HG03280 (cell line): Measurements from ENCODE around the gene SFTPB.
"Not testable (repeated sequence)": the region's sequence is repeated elsewhere in the genome, so short reads cannot be mapped to it uniquely, and the experiment has no call there.

Experiments
- ATAC-seq: cut with Tn5 transposase; IDR thresholded peaks from one replicate; pipeline ENCODE4 v1.9.1; 2021; ENCODE audit warnings: mild to moderate bottlenecking, moderate library complexity; ENCODE audit not compliant: unreplicated experiment

SFTPB gene

DNA sequence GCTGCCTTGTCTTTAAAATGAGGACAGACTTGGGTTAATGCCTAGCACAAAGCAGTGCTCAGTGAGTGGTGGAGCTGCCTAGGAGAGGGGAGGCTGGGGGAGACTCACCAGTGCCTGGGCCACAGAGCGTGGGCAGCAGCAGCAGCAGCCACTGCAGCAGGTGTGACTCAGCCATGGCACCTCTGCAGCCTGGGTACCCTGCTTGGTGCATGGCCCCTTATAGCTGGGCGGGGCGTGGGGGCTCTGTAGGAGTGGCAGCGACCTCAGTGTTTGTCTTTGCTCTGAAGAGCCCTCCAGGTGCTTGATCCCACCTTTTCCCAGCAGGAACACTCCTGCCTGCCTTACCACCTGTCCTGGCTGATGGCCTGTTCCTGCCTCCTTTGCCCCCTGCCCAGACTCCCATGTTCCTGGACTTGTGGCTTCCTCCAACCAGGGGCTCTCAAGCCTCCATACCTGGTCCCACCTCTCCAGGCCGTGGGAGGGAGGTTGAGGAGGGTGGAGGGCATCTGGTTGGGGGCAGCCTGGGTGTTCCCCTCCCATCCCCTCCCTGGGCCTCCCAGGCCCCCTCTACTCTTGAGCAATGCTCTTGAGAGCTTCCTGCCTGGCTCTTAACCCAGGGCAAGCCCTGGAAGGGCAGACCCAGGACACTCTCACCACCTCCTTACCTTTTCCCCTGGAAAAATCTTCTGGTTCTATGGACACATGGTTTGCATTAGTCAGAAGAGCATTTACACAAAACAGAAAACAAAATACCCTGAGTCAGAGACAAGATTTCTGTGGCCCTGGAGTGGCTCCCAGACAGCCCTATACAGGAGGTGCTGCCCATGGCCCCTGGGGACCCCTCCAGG lies at the start of gene SFTPB:
SFTPB (minus strand) TSS at position 191 of the 848 bp plus-strand sequence; CDS start at position 175, 16 bp downstream.
- ATAC-seq: no peak

DNA sequence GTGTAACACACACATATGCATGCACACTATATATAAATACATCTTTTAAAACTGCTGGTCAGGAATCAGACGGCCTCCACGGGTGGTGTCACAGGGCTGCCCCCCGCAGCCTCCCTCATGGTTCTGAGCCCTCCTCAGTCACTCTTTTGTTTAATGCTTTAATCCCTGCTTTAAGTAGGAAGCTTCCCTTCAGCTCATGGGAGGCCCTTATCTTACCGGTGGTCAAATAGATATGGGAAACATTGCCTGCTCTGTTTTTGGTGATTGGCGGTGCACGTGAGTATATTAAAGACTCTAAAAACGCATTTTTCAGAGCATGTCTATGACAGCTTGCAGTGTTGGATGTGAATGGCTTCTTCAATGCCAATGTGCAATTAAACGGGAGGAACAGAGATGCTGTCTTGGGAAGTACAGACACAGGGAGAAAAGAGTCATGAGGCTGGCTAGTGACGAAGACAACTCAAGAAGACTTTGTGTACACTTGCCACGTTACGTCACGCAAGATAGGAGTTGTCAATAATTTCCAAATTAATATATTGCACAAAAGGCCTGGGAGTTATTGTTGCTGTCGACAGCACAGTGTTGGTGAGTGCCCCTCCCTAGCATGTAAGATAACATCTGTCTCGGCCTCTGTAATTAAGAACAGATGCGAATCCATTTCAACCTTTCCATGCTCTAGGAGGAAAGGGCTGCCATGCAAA lies 49.5 kb upstream of the SFTPB start:
- no peak for ATAC-seq

DNA sequence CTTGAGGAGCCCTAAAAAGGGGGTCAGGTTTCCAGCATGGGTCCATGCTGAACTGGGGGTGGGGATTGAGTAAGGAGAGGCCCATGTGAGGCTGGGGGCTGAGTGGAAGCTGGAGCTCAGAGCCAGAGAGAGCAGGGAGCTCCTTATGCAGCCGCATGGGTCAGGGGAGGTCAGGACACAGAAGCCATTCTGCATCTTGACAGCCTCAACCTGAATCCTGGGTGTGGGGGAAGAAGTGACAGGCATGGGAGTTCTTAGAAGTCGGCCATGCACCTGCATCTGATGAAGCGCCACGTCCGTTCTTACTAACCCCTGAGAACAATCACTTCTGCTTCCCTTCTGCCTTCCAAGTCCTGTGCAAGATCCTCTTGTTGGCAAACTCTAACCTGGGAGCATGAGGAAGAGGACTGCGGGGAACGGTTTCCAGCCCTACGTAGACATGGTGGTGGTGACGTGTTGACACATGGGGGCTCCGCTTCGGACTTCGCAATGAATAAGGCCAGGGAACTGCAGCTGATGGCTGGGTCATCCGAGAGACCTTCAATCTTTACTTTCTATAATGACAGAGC lies 48.4 kb upstream of the SFTPB start:
- no peak for ATAC-seq

DNA sequence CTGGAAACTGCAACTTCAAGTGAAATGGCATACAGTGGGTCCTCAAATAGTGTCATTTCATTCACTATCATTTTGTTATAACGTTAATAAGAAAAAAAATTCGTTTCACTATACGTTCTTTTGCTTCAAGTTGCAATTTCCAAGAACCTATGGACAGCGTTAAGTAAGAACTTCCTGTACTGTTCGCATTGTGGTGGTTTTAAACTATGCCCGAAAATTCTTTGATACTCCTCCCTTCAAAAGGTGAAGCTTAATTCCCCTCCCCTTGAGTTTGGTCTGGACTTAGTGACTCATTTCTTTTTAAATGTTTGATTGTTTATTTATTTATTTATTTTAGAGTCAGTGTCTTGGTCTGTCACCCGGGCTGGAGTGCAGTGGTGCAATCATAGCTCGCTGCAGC lies 46.8 kb upstream of the SFTPB start:
- no peak for ATAC-seq

DNA sequence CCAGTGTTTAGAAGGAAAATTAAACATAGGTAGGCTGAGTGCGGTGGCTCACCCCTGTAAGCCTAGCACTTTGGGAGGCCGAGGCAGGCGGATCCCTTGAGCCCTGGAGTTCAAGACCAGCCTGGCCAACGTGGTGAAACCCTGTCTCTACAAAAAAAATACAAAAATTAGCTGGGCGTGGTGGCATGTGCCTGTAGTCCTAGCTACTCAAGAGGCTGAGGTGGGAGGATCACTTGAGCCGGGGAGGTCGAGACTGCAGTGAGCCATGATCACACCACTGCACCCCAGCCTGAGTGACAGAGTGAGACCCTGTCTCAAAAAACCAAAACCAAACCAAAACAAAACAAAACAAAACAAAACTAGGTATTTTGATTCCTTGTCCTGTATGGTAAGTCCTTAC lies 46.4 kb upstream of the SFTPB start:
- ATAC-seq: not testable (repeated sequence)

DNA sequence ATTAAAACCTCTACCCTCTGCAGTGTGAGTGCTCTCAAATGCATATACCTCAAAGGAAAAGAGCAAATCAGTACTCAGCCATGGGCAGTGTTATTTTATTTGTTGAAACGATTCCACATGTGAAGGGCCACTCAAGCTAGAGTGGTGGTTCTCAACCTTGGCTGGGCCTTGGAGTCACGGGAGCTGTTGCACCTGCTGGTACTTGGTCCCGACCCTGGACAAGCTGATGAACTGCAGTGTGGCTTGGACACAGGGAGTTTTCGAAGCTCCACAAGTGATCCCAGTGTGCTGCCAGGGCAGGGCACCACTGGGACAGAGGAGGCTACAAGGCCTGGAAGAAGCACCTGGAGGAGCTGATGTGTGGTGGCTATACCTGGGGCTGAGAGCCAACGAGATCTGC lies 45.8 kb upstream of the SFTPB start:
- ATAC-seq: no peak

DNA sequence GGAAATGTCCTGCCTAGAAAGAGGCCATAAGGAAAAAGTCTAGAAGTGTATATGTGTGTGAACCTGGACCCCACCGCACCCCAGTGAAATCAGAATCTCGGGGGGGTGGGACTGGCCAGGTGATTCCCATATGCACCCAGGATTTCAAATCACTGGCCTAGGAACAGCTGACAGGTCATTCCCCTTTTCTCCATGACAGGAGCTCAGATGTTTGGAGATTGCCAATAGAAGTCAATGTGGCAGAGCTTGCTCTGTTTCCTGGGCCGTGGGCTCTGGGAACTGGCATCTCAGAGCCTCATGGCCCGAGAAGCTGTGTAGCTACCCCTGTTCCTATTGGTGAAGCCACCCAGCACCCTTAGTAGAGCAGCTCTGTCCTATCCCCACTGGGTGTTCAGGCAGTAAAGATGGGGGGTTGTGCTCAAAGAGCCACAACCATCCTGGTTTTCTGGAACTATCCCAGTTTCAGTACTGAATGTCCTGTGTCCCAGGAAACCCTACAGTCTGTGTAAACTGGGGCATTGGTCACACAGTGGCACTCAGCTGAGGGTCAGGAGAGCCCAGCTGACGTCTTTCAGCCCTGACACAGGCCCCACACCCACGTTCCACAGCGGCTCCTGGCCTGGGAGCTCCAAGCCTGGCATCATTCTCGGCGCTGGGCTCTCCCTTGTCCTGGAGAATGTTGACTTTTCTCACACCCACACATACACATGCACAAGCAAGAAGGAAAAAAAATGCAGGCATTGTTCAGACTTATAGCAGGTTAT lies 45.0 kb upstream of the SFTPB start:
- ATAC-seq: no peak

DNA sequence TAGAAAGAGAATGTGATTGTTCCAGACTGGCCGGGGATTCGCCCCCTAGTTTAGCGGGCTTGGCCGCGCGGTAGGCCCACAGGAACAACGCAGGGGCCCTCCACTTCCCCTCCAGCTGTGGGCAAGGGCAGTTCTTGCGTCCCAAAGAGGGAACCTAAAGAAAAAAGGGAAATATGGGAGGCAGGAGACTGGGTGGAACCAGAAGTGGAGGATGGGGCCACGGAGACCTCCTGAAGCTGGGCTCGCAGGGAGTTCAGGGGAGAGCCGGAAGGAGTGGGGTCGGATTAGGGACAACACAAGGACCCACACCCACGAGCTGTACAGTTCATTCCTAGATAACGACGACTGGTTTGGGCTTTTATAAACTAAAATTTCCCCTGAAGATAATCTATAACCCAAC lies 44.3 kb upstream of the SFTPB start:
- no peak for ATAC-seq

DNA sequence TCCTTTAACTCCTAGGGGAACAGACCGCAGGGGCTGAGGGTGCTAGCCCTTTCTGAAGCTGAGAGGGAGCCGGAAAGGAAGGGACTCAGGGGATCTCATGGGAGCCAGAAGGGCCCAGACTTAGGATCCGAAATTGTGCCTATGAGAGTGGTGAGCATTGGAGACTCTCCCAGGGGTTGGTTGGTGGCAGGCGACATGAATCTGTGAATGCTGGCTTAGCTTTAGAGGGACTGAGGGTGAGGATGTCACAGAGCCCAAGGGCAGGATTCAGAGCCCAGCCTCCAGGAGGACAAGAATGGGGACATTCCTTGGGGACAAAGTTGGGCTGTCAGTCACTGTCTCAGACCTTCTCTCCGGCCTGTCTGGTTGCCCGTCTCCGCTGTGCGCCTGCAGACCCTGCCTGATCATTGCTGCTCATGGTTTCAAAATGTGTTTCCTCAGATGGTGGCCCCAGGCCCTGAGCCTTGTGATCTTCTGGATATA lies 43.6 kb upstream of the SFTPB start:
- ATAC-seq: no peak

DNA sequence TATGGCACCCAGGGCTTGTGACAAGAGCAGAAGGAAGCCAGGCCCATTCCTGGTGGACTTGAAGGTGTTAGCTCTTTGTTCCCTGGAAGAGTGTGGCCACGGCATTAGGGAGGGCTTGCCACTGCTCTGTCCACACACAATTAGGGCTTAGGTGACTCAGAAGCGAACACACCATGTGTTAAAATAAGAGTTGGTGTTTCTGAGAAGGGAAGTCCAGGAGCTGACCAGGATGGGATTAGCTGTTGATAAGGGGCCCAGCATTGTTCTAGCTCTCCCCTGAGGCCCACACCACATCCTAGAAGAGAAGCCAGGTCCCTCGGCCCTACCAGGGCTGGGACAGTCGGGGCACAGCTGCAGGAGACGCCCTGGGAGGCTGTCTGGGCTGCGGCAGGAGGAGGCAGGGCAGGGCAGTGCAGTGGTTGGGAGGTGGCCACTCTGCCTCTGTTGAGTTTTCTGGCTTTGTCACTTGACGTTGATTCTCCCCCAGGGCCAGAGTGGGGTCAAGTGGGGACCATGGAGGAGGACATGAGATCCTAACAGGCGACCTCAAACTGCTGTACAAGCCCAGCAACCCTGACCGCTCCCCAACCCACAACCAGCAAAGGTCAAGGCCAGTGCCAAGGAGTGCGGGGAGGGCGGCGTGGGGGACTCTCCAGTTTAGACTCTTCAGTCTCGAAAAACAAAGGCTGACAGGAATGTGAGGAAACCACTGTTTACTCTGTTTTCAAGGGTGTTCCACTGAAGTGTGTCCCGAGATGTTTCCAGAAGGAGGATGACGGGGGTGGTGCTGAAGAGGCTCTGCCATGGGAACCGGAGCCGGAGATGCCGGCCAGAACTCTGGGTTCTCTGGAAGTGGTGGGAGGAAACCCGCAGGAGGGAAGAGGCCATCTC lies 42.9 kb upstream of the SFTPB start:
- ATAC-seq: no peak

DNA sequence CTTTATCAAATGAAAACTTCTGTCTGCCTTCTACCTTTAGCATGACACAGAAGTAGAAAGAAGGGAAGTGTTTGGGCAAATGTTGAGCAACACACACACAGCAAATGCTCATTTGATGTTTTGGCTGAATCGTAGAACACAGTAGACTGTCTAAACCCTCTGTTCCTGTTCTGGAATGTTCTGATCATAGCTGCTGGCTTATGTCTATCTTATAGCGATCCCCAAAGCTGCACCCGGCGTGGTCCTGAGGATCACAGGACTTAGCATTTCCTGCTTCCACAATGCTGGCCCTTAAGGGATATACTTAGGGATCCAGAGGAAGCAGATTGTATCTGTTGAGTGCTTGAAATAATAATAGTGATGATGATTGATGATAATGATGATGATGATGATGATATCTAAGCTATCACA lies 41.4 kb upstream of the SFTPB start:
- ATAC-seq: no peak

DNA sequence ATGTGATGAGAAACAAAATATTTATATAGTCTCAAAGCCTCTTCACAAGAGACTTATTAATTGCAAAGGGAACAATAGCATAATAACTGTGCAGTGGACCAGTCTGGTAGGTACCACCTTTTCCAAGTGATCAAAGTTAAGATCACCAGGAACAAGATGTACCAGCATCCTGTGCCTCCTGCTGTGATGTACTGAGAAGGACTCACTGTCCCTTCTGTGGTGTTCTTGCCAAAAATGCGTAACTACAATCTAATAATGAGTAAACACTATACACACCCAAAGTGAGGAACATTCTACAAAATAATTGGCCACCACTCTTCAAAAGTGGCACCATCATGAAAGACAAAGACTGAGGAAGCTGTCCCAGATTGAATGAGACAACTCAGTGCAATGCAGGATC lies 40.6 kb upstream of the SFTPB start:
- no peak for ATAC-seq

DNA sequence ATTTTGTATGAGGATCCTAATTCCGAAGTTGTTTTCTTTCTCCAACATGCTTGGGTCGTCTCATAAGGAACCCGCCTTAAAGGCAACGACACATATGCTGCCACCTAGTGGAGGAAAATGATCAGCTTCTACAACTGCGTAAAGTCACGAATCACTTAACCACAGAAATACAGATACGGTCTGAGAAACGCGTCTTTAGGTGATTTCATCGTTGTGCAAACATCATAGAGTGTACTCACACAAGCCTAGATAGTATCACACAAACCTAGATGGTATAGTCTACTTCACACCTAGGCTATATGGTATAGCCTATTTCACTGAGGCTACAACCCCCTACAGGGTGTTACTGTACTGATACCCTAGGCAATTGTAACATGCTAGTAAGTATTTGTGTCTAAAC lies 39.3 kb upstream of the SFTPB start:
- peak; percentile 43 for ATAC-seq

DNA sequence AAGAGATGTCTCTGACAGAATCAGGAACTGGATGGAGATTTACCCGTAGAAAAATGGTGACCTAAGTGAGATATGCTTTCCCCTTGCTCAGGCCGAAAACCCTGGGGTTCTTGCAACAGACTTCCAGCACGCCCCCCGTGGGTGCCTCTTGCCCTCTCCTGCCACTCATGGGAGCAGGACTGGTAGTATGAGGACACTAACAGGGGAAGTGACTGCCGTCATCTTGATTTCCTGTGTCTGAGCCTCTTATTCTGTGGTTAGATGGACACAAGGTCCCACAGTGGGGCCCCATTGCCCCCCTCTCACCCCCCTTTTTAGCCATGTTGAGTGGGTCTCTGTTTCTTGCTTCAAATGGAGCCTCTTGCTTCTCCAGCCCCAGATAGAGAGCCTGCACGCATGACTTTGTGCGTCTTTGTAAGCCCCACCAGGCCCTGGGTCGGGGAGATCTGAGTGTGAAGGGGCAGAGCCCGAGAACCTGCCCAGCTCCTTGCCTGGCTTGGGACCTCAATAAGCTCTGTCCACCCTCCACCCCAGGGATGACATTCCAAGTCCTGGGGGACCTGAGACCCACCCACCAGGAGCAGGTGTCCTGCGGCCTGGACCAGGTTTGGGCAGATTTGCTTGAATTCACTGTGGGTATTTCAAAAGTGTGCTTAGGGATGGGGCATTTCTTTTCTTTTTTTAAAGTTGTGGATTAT lies 38.7 kb upstream of the SFTPB start:
- ATAC-seq: no peak

DNA sequence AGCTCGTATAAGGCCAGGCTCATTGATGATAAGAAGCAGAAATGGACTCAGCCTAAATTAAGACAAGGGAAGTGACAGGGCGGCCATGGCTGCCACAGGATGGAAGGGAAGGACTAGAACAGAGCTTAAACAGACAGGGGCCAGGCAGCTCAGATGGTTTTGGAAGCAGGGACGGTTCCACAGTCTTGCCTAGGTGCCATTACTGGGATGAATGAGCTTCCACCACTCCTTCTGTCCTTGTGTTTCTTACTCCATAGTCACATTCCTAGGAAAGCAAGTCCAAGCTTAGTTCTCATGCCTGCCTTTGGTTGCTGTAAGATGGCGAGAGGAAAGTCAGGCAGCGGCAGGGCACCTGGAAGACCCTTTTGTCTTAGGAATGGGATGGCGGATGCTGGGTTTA lies 38.1 kb upstream of the SFTPB start:
- no peak for ATAC-seq

DNA sequence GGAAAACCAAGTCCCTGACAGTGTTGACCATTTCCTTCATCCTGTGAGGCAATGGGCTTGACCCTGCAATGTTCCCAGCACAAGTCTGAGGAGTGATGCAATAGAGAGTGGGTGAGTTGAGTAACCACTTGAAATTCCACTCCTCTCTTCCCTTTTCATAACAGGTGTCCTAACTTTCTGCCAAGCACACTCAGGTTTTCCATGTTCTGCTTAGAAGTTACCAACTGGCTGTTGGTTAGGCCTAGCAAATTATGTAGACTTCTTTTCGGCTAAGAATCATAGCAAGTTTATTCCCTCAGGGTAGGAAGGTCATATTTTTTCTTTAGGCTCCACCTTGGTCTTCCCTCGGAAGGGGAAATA lies 37.7 kb upstream of the SFTPB start:
- ATAC-seq: no peak

DNA sequence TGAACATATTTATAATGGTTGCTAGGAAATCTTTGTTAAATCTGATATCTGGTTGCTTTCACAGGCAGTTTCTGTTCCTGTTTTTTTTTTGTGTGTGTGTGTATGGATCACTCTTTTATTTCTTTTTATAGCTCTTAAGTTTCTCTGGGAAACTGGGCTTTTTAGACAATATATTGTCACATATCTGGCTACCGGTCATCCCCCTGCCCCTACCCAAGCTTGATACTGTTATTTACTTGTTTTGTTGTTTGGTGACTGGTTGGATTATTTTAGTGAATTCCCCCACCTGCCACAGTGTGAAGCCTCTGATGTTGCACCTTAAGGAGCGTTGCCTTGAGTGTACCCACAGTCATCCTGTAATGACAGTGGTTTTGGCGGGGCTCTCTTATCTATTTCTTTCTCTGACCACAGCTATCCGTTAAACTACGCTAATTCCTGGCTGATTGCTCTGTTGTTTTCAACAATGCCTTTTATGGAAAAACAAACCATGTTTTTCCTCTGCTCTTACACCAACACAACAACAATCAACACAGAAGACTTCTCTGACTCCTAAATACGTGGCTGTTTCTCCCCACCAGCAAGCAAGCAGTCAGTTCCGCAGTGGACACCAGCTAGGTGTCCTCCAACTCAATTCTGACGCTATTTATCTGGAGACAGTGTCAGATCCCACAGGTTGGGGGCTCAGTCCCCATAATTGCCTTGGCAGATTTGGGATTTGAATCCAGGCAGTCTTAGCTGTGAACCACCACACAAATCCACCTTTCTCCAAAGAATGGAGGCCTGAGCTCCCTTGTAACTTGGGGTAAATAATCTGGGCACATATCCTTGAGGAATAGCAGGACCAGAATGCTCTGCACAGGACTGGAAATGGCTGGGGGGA lies 37.0 kb upstream of the SFTPB start:
- ATAC-seq: peak; percentile 48

DNA sequence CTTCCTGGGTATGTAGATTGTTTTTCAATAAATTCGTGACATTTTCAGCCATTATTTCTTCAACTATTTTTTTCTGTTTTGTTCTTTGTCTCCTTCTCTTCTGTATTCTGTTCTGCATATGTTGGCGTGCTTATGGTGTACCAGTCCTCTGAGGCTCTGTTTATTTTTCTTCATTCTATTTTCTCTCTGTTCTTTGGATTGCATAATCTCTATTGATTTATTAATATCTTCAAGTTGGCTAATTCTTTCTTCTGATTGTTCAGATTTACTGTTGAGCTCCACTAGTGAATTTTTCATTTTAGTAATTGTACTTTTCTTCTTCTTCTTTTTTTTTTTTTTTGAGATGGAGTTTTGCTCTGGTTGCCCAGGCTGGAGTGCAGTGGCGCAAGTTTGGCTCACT lies 36.0 kb upstream of the SFTPB start:
- no peak for ATAC-seq

DNA sequence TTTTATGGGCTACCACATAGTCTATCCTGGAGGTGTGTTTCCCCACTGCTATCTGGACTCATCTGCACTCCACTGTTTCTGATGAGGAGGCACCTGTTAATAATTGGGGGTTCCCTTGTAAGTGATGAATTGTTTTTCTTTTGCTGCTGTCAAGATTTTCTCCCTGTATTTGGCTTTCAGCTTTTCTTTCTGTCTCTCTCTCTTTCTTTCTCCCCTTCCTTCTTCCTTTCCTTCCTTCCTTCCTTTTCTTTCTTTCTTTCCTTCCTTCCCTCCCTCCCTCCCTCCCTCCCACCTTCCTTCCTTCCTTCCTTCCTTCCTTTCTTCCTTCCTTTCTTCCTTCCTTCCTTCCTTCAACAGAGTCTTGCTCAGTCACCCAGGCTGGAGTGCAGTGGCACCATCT lies 35.3 kb upstream of the SFTPB start:
- no peak for ATAC-seq
